Pons (tissue), 1 donor: Measurements from ENCODE around the gene OSBPL9.

Source experiments
- DNase-seq: peaks from one replicate; pipeline ENCODE4 v3.0.0-alpha.2; 2016; ENCODE audit warnings: low spot score

OSBPL9 gene

GRCh38 chr1:51616903-51617708 lies at the start of gene OSBPL9:
TSS of gene OSBPL9 (plus strand) at chr1:51617092. CDS start at chr1:51617111, 19 bp downstream.
- DNase-seq: peak; percentile 87

DNA sequence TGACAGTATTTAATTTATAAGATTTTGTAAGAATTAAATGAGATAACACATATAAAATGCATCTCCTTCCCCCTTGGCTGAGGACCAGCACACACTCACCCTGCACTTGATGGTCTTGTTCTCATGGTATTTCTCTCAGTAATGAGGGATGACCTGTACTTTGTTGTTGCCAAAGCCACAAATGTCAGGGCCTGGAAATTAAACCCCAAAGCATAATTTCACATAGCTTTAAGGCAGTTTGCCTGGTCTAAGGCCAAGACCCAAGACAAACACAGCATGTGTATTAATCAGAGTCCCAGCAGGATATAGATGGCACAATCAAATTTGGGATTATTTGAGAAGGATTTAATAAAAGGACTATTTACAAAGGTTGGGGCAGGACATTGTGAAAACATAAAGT lies 49.2 kb upstream of the OSBPL9 start:
- no peak for DNase-seq

- DNase-seq: no peak
These were observed 48.5 kb upstream of the OSBPL9 start for GRCh38 chr1:51568231-51568935.

DNA sequence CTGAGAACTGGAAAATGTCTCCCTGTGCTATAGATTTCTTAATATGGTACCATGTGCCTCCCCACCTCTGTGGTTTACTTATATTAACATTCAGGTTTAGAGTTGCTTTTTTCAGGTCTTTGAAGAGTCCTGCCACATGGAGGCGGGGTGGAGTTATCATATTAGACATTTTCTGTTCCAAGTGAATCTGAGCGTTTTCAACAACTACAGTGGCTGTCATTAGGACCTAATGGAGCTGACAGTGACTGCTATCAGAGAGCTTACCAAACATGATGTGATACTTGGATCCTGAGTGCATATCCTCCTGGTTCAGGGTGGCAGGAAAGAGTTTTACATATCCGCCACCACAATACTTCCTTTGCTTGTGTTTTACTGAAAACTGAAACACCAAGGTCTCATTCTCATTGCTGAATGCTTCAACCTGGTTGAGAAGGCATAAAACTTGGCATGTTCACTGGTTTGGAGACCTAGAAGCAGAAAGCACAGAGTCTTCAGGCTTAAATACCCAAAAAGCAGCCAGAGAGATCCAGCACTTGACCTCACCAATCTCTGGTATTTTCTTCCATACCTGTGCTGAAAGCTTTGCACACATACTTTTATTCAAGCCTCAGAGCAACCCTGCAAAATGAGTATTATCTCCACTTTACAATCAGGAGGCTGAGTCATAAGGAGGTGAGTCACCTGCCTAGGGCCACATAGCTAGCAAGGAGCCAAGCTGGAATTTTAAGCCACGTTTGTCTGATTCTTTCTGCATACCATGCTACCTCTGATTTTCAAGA lies 47.4 kb upstream of the OSBPL9 start:
- DNase-seq: peak; percentile 42

DNA sequence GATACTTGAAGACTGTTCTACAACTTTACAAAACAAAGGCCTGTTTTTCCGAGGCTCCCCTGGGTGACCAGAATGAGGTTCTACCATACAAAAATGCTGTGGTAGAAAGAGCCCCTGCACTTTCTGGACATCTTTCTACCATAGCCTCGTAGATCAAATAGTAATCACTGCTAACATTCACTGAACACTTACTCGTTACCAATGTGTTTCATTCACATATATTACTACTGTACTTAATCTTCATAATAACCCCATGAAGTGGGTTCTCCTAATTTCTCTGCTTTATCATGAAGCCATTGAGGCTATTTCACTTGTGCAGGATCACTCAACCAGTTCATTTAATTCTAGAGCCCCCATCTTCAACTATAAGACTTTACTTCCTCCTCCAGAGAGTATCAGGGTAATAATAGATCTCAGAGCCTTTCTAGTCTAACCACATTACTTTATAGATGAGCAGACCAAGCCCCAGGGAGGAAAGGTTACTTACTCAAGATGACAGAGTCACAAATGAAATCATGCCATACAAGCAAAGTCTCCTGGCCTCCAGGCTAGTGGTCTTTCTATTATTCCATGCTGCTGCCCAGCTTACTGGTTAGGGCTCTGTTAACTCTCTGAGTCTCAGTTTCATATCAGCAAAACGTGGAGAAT lies 46.7 kb upstream of the OSBPL9 start:
- no peak for DNase-seq

DNA sequence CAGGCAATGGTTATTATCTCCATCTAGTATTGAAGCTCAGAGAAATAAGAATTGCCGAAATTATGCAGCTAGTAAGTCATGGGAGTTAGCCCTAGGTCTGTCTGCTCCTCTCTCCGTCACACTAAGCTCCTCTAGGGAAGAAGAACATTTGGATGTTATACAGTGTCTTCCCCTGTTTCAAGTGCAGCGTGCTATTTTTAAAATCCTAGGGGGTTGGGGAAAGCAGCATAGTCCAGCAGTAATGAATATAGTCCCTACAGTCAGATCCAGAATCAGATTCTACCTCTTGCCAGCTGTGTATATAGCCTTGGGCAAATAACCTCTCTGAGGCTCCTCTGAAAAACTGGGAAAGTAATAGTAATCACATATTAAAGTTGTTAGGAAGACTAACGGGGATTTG lies 44.5 kb upstream of the OSBPL9 start:
- no peak for DNase-seq

DNA sequence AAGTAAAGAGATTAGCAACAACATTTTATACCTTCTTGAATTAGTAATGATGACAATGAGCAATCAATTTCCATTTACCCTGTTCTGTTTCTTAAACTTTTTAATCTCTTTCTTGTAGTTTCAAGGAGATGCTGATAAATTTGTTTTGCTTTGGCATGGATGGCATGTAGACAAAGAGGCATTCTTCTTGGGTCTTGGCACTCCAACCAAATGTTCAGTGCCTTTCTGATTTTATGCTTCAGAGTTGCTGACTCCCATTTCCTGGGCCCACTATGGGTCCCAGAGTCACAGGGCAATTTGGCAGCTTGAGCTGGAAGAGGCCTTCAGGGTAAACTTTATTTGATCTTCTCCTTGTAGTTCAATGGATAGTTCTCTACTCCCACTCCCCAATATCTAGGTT lies 42.1 kb upstream of the OSBPL9 start:
- DNase-seq: peak; percentile 90

DNA sequence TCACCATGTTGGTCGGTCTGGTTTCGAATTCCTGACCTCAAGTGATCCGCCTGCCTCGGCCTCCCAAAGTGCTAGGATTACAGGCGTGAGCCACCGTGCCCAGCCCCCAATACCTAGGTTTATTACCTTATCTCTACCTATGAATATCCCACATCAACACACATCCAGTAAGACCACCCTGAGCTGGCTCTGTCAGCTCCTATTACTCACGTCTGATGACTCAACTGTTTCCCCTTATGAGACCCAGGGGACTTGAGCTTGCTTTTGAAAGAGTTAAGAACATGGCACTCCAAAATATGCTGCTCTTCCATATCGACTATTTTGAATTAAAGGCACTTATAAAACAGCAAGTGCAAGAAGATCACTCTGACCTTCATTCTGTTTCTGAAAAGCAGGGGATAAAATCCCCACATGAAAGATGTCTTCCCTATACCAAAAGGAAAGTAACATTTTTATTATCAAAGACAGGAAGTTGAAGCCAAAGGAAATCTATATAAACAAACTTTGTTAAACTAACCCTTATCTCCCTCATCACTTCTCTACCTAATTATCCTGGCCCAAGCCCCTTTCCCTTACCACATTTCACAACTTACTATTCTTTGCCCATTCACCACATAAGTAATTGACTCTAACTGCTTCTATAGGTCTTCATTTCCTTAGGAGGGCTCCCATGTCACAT lies 41.3 kb upstream of the OSBPL9 start:
- DNase-seq: no peak

- no peak for DNase-seq
These were observed 40.8 kb upstream of the OSBPL9 start for GRCh38 chr1:51576085-51576444.

- DNase-seq: no peak
These were observed 40.0 kb upstream of the OSBPL9 start for GRCh38 chr1:51576923-51577322.

DNA sequence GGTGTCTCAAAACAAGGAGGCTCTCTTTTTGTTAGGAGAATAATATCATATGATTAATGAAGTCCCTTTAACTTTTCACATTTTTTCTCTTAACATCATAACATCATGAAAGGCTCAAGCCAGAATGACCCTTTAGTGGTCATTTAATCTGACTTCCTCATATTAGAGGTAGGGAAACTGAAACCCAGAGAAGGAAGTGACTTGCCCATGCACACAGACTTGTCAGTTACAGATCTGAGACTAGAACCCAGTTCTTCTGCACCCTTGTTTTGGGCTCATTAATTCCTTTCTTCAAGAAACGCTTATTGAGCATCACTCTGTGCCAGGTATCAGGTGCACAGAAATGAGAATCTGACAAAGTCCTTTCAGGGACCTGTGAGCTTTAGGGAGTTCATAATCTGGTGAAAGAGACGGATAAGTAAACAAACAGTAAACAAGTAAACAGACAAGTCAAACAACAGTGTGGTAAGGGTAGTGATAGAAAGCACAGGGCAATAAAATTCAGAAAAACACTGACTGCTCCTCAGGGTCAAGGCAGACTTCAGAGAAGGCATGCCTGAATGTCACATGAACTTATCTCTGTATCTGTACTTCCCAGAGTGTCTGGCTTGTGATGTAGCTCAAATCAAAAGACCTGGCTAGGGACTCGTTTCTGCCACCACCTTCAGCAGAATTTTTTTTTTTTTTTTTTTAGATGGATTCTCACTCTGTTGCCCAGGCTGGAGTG lies 38.3 kb upstream of the OSBPL9 start:
- peak; percentile 49 for DNase-seq

DNA sequence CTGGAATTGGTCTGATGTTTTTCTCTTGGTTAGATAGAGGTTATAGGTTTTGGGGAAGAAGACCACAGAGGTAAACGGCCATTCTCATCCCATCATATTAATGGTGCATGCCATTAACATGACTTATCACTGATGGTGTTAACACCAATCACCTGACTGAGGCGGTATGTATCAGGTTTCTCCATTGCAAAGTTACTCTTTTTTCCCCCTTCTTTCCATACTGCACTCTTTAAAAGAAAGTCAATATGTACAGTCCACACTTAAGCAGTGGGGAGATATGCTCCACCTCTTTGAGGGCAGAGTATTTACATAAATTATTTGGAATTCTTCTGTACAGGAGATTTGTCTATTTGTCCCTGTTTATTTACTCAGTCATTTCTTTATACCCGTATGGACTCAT lies 35.7 kb upstream of the OSBPL9 start:
- no peak for DNase-seq

- peak; percentile 97 for DNase-seq
These were observed 33.4 kb upstream of the OSBPL9 start for GRCh38 chr1:51583532-51583931.

GRCh38 chr1:51584021-51584420 lies 32.9 kb upstream of the OSBPL9 start:
- DNase-seq: no peak

DNA sequence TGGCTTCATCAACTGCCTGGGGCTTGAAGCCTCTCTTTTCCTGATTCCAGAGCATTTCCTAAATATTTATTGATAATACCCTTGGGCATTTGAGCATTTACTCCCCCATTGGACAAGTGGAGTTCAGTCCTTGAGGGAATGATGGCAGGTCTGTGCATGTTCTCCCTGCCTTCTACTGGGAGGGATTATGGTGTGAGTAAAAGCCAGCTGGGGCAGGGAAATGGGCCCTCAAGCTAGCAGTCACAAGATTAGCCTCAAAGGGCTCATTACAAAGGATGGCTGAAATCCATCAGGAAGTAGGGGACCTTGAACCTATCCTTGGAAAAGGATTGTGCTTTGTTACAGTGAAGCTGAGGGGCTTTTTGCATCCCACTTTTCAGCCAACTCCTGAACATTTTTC lies 24.2 kb upstream of the OSBPL9 start:
- DNase-seq: no peak

DNA sequence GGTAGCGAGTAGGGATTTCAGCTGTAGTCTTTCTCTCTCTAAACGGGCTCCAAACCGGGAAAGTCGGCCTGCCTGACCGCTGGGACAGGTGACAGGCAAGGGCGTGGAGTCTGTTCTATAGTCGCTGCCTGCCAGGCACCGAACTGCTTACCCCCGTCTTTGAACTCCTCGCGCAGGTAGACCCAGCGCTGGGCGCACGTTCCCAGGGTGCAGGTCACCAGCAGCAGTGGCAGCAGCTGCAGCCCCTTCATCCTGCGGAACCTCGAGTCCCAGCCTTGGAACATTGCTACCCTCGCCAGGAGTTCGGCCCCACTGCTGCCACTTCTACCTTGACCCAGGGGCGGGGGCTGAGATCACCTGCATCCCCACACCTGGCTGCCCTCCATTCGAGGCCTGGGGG lies 22.2 kb upstream of the OSBPL9 start:
- DNase-seq: no peak

GRCh38 chr1:51600529-51600928 lies 16.4 kb upstream of the OSBPL9 start:
- no peak for DNase-seq

DNA sequence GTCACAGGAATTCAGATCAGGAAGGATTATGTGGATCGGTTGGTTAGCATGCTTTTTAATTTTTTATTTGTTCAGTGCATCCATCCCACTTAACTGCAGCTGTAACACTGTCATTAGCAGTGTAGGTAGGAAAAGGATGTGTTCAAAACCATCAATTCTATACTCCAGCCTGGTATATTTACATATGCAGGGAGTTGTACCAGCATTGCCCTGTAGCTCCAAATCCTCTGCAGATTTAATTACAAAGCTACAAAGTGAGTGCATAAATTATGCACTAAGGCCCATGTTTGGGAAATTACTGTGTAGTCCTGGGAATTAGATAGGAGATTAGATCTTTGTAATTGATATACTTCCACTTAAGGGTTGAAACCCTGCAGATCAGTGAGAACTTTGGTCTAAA lies 15.9 kb upstream of the OSBPL9 start:
- no peak for DNase-seq

- DNase-seq: no peak
These were observed 10.8 kb upstream of the OSBPL9 start for GRCh38 chr1:51605961-51606723.

DNA sequence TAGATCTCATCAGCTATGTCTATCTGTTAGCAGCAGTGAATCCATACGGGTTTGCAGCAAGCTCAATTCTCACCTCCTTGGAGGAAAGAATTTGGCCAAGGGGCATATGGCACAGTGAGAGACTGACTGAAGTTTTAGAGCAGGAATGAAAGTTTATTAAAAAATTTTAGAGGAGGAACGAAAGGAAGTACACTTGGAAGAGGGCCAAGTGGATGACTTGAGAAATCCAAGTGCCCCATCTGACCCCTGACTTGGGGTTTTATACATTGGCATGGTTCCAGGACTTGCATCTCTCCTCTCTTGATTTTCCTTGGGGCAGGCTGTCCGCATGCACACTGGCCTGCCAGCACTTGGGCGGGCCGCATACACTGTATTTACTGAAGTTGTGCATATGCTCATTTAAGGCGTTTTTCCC lies 9.2 kb upstream of the OSBPL9 start:
- DNase-seq: no peak
